HG02588 (cell line): Measurements from ENCODE around the gene PDE4B.

Experiments
- ATAC-seq: cut with Tn5 transposase; IDR thresholded peaks from one replicate; pipeline ENCODE4 v1.9.1; 2021; ENCODE audit warnings: mild to moderate bottlenecking, moderate library complexity; ENCODE audit not compliant: unreplicated experiment

Gene PDE4B

DNA sequence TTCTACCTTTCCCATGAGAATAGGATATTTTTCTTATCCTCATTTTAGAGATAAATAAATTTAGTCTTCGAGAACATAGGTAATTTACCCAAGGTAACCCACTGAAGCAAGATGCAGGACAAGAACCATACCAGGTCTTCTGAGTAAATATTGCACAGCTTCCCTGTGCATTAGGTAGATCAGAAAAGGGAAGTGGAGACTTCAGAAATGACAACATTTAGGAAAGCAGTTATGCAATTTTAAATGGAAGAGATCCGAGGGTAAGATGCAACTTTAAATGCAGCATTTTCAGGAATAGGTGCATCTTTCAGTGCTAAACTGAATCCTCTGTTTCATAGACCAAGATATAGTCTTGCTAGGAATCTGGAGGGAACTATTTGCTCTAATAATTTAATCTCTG is 534.9 kb downstream of the PDE4B start:
- no peak for ATAC-seq

DNA sequence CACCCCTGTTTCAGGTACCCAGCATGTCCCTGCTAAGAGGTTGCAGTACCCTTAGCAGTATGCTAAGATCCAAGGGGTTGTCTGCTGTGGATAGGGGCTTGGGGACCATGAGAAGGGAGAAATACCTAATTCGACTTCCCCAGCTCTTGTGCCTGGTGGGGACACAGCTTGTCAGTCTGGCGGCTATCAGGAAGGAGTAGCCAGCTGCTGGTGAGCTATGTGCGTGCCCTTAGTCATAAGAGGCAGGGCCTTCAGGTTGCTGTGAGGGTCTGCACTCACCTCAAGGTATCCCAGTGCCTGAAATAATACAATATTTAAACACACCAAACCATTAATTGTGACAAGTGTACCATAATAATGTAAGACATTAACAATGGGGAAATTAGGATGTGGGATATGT is 536.2 kb downstream of the PDE4B start:
- no peak for ATAC-seq

DNA sequence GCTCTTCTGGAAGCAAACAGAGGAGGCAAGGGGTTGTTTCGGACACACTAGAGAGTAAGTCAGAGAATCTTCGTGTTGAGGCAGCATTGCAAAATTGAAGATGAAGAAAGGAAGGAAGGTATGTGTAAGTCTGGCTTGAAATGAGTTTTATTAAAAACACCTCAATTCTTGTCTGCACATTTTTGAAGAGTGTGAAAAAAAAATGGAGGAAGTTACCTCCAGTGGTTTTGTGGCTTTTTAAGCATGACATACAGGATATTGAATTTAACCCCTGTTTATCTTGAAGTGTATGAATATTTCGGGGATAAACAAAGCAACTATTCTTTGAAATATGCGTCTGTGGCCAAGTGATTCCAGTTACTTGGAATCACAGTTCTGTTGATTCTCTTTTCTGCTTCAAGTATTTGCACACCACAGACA is 538.0 kb downstream of the PDE4B start:
- ATAC-seq: no peak

DNA sequence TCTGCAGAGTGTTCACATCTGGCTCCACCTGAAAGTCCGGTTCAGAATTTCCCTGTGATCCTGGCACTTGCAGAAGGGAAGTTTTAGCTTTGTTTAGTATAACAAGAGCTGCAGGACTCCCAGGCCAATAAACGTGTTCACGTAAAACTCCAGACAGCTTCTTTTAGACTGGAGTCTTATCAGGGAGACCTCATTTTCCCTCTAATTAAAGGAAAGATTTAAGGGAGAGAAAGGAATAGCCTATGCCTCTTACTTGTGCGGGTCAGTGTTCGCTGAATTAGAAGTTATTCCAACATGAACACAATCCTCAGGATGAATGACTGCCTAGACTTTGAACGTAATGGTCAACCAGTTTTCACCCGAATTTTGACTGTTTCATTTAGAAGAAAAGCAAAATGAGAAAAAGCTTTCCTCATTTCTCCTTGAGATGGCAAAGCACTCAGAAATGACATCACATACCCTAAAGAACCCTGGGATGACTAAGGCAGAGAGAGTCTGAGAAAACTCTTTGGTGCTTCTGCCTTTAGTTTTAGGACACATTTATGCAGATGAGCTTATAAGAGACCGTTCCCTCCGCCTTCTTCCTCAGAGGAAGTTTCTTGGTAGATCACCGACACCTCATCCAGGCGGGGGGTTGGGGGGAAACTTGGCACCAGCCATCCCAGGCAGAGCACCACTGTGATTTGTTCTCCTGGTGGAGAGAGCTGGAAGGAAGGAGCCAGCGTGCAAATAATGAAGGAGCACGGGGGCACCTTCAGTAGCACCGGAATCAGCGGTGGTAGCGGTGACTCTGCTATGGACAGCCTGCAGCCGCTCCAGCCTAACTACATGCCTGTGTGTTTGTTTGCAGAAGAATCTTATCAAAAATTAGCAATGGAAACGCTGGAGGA is 539.2 kb downstream of the PDE4B start:
- peak; percentile 28 for ATAC-seq

DNA sequence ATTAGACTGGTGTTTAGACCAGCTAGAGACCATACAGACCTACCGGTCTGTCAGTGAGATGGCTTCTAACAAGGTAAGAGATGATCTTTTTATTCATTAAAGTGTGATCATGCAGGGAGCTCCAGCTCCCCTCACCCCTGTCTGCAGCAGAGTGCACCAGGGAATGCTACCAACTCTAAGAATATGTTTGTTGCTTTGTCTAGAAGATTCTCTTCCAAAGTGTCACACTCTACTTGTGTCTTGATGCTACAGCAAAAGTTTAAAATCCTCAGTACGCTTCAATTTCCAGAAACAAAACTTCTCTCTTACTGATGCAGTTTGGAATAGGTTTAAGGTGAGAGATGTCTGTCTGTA is 539.8 kb downstream of the PDE4B start:
- ATAC-seq: no peak

DNA sequence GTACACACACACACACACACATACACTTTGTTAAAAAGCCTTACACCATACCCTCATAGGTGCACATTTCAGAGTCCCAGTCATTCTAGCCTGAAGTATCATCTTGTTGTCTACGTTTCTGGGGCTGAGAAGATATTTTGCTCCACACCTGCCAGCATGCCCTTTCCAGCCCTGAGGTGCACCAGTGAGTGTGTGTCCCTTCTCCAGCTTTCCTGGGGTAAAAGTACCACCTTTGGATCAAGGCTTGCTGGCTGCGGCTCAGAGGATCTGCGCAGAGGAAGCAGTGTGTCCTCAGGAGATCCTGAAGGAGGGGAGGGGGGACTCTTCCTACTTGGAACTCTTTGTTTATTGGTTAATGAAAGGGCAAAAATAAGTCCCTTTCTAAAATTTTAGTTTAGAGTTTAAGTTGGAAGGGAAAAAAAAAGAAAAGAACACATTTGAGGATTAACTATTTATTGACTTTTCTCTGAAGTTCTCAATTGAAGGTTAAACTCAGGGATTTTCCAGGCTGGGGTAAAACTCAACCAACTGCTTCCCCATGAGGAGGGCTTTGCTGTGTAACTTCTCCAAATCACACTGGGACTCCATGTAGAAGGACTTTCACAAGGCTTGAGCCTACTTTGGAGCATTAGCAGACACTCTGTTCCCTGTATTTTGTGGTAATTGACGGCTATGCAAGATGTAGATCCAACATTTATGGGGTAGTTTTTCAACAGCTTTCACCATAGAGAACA is 540.9 kb downstream of the PDE4B start:
- no peak for ATAC-seq

DNA sequence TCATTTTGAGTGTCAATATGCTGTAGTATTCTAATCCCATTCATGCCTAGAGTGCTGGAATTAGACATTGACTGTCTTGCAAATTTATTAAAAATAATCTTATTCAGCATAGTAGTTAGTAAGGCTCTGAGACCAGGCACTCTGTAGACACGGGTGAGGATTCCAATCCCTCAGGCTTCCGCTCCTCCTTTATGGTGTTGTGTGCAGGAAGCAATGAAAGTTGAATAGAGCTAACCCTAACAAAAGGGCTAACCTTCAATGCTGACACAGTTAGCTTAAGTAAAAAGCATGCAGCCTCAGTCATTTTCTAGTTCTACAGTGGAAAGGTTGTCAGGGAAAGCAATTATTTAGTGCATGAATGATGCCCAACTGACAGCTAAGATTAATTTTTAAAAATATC is 541.6 kb downstream of the PDE4B start:
- no peak for ATAC-seq

DNA sequence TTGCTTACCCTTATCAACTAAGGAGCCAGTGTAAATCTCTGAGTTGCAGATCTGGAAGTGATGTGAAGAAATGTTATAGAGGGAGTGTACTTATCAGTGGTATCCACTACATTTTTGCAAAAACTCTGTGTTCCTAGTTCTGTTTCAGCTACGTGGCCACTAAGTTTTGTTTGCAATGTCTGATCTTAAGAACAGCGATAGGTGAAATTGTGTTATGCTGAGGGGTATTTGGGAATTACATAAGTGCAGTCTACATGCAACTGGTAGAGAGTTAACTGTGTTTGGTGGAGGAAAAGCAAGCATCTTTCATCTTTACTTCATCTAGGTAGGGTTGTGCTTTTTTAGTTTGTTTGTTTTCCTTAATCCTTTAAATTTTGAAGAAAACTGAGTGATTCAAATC is 542.4 kb downstream of the PDE4B start:
- ATAC-seq: no peak

DNA sequence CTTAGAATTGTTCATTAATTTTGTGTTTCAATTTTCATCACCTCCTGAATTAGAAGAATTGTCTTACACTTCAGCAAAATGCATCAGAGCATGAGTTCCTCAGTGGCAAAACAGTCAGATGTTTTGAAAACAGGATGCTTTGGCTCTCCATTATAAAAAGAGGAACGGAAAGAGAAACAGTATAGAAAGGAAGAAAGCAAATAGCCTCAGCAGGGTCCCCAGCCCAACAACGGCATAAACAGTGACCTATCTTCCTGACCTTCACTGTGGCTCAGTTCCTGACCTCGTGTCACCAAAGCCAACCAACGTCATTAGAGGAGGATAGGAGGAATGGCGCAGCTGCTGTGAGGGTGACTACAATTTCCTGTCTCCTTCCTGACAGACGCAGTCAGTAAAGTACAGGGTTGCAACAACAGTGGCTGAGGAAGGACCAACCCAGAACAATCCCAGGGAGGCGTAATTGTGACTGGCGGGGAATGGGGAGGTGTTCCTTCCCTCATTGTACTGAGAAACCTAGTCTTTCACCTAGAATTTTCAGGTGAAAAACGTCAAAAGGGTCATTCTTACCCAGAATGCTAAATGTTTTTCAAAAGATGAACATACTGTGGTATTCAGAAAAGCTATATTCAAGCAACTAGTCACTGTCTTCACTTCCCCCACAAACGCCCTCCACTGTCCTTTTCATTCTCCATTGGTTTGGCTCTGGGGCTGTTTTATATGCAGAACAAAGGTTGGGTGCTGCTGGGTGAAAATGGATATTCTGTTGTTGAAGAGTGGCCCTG is 543.4 kb downstream of the PDE4B start:
- ATAC-seq: peak; percentile 79

DNA sequence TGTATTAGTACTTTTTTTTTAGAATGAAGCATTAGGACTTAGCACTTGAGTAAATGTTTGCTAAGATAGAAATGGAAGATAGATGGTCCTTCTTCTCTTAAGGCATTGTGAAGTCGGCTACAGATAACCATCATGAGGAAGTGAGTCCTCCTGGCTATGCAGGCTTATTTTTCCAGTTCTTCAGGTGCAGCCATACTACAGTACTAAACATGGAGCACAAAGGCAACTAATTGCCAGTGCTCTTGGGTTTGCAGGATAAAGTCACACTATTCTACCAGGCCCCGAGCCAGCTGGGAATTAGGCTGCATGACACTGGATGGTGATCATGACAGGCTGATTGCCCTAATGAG is 543.9 kb downstream of the PDE4B start:
- no peak for ATAC-seq

DNA sequence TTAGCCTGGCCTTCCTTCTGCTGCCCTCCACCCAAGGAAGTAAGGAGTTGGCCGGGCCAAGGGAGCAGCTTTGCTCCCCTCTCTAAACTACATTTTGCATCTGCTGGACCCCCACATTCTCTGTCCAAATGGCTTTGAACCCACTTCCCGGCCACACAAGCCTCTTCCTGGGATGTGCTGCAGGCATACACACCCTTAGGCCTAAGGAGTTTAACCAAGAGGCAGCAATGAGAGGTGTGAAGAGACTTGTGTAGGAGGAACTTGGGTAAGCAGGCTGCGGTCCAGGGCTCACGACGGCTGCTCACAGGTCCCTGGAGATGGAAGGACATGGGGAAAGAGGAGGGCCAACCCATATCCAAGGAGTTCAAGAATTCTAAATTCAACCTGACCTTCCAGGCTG is 544.6 kb downstream of the PDE4B start:
- ATAC-seq: no peak

DNA sequence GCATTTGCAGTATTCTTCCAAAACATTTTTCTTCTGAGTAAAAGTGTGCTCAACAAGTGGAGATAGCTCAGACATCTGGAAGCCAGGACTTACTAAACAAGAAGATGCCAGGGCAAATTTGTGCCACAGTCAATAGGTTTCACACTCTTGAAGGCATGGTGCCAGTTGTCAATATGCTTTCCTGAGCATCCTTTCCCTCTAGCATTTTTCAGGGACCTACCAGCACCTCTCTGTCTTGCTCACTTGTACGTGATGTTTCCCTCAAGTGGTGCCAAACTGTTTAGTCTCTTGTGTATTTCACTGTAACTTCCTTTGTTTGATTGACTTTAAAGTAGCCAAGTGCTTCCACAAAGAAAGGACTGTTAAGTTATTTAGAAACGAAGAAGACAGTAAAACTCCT is 547.2 kb downstream of the PDE4B start:
- ATAC-seq: no peak

DNA sequence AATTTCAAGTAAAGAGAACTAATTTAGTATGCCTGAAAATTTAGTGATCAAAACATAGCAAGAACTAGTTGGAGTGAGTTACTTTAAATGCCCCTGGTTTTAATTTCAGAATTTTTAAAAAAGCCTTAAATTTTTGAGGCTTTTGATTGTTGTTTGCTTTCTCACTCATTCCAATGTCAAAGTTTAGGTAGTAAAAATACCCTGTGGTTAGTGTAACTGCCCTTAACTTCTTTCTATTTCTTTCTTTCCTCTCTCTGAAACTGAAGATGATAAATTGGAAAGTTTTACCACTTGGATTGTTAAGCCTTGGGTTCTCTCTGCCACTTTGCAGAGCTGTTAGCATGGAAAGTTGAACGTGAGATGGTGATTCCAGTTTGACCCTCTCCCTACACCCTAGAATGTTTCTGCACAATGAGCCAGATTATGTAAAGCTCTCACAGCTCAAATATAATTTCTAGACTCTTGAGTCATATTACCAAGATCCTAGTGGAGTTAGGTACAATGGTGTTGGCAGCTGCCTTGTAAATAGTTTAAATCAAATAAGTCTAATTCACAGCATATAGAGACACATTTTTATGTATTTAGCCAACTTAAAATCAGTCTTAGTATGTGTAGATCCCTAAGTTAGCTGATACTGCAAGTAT is 548.9 kb downstream of the PDE4B start:
- no peak for ATAC-seq

DNA sequence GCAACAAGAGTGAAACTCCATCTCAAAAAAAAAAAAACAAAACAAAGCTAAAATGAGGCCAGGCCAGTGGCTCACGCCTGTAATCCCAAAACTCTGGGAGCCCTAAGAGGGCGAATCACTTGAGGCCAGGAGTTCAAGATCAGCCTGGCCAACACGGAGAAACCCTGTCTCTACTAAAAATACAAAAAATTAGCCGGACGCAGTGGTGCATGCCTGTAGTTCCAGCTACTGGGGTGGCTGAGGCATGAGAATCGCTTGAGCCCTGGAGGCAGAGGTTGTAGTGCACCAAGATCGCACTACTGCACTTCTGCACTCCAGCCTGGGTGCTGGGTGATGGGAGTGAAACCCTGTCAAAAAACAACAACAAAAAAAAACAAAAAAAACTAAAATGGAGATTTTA is 550.0 kb downstream of the PDE4B start:
- no peak for ATAC-seq

DNA sequence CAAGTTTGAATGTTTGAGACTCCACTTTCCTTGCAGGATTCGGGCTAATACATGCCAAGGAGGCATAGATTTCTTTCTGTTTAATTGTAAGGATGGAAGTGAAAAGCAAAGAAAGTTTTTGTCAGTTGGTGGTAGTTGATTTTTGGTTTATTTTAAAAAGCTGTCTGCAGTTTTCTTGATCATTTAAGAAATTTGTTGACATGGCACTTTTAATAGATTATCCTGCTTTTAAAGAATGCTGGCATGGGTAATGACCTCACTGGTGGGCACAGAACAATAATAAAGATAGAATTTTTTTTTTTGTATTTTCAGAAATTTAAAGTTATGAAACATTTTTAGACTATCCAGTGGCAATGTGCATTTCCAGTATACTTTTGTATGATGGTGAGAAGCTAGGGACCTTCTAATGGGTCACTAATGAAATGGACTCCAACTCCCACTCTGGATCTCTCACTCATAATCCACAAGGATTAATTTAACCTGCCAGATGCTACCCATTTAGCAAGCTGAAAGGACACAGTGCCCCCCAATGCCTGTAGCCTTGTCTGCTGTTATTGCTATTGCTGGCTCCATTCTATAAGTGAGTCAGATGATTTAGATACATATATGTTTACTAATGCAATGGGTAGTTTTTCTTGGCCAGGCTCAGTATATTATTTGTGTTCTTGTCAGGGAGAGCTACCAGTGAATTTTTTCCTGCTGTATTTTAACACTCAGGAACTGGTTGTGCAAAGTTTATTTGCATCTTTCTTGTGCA is 551.1 kb downstream of the PDE4B start:
- ATAC-seq: no peak

DNA sequence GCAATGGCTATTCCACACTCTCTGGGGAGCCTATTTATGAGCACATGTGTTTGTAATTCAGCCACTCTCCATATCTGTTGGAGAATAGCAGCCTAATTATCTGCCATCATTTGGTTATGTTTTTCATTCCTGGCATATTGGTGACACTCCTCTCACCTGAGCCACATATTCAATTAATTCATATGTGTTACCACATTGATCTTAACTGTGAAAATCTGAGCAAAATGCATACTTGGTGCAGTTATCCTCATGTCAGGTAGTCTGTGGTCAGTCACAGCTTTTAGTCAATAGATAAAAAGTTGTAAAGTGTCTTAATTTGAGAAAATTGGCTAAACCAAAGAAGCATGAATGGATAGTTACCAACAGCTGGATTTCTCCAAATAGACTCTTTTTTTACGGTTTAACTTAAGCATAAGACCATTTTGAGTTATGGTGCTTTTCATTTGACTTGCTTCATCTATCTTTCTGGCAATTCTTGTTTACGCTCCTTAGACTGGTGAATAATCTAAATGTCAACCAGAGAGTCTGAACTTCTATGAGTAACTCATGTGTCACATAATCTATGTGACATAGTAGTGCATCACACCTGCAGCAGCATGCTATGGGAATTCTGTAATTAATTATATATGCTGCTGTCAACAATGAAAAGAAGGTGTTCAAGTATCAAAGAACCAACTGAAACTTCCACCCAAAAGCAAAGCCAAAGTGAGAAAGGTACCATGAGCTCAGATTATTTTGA is 553.5 kb downstream of the PDE4B start:
- ATAC-seq: no peak

DNA sequence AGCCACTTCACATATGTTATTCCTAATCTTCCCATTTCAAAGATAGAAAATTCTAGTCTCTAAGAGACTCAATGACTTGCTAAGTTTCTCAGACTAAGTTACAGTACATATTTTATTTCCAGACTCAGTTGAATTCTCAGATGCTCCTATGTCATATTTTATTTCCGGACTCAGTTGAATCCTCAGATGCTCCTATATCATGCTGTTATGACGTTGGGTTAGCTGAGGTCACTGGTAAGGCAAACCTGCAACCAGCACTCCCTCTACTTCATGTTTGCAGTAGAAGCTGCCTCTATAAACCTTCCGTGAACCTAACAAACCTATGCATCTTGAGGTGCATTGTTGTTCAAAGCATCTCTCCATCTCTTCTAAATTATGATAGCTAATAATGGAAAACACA is 554.2 kb downstream of the PDE4B start:
- ATAC-seq: no peak

DNA sequence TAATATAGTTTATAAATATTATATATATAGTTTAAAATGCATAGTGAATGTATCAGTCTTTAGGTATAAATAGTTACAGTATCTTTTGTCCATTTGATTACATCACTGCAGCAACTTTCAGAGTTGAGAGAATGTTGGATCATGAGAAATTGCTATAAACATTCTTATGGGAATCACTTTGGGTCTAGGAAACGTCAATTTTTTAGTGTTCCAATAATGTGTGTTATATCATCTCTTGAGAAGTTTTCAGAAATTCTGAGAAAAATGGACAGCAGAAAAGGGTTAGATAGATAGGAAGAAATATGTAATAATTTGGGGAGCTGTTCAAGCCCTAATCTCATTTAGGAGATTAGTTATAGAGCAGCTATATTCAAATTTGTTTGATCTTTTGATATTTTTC is 556.1 kb downstream of the PDE4B start:
- no peak for ATAC-seq

DNA sequence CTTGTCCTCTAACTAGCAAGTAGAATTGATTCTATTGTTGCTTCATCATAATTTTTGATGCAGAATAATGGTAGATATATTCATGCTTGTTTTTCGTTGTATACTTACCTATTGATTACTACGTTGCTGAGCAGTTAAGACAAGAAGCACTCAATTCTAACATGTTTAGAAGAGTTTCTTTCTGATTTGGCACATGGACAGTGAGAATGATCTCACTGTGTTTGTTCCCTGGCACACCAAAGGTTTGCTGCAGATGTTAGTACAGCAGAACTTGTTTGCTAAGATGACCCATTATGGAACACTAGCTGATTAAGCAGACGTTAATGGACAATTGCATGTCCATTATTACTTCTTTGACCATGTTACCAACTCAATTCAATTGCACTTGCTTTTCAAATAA is 556.5 kb downstream of the PDE4B start:
- no peak for ATAC-seq

DNA sequence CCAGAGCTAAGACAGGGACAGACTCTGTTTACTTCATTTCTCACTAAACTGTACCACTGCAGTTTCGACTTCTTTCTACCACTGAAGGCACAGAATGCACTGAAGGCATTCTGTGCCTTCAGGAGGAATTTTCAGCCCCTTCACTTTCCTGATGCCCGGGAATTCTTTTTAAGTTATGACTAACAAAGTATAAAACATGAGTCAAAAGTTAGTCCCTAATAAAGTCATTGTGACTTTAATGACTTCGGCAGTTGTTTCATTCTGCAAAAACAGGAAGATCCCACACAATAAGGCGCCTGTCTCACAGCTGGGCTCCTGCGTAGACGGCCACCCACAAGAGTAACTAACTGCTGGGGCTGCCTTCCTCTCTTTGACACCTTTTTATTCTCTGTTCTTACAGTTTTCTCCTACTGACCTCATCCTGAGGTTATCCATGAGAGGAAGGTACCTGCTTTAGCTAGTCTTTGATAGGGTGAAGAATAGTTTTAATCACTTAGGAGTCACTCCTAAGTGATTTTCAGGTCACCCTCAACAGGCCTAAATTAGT is 557.4 kb downstream of the PDE4B start:
- peak; percentile 74 for ATAC-seq
